ENCODE results near the gene OMP.
"Not testable (repeated sequence)": the region's sequence is repeated elsewhere in the genome, so short reads cannot be mapped to it uniquely, and the experiment has no call there.

The OMP gene, protein sequence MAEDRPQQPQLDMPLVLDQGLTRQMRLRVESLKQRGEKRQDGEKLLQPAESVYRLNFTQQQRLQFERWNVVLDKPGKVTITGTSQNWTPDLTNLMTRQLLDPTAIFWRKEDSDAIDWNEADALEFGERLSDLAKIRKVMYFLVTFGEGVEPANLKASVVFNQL

GRCh38 chr11:77102246-77103210 lies at the start of gene OMP:
TSS of gene OMP (plus strand) at chr11:77102840. CDS start at chr11:77102840, 0 bp downstream.
- in situ Hi-C loops (cut with HindIII; ENCODE audit: low sequenced_read_pairs) = no loop called here

DNA sequence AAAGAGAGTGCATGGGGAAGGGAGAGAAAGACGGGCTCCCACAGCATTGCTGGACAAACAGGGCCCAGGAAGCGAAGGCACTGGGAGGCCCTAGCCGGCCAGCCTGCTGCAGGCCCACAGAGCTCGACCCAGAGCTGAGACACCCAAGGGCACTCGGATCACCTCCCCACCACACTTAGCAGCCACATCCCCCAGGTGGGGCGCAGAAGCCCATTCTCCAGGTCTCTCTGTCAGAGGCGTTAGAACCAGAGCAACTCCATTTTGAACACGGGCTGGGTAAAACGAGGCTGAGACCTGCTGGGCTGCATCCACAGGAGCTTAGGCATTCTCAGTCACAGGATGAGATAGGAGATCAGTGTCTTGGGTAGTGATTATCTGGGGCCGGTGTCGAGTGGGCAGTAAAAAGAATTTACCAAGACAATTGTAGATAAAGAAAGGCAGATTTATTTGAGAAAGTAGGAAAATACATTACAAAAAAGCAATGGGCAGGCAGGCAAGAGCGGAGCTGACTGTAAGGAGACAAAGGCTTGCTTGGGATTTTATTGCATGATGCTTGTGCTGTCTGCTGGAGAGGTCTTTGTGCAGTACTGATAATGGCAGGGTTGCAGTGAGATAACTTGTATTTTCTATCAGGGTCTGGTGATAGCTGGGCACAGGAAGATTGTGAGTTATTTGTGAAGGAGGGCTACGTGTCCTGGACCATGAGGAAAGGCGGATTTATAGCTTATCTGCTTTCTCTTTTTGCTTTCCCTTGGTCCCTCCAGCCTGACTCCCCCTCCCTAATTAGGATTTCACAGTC lies 49.2 kb upstream of the OMP start:
- in situ Hi-C loops (cut with HindIII; ENCODE audit: low sequenced_read_pairs) = no loop called here

DNA sequence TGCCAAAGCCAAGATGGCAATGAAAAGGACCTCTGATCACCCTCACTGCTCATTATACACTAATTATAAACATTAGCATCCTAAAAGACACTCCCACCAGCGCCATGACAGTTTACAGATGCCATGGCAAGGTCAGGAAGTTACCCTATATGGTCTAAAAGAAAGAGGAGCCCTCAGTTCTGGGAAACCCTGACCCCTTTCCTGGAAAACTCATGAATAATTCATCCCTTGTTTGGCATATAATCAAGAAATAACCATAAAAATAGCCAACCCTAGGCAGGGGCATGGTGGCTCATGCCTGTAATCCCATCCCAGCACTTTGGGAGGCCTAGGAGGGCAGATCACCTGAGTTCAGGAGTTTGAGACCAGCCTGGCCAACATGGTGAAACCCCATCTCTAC lies 48.6 kb upstream of the OMP start:
- in situ Hi-C loops (cut with HindIII; ENCODE audit: low sequenced_read_pairs) = no loop called here

- in situ Hi-C loops (cut with HindIII; ENCODE audit: low sequenced_read_pairs) = no loop called here
Measured at GRCh38 chr11:77055101-77055561, 47.5 kb upstream of the OMP start.

GRCh38 chr11:77055913-77056312 lies 46.7 kb upstream of the OMP start:
- in situ Hi-C loops (cut with HindIII; ENCODE audit: low sequenced_read_pairs) = no loop called here

- in situ Hi-C loops (cut with HindIII; ENCODE audit: low sequenced_read_pairs) = no loop called here
Measured at GRCh38 chr11:77056814-77057402, 45.7 kb upstream of the OMP start.

GRCh38 chr11:77057938-77058474 lies 44.6 kb upstream of the OMP start:
- in situ Hi-C loops (cut with HindIII; ENCODE audit: low sequenced_read_pairs) = no loop called here

GRCh38 chr11:77058900-77059299 lies 43.7 kb upstream of the OMP start:
- in situ Hi-C loops (cut with HindIII; ENCODE audit: low sequenced_read_pairs) = no loop called here

- in situ Hi-C loops (cut with HindIII; ENCODE audit: low sequenced_read_pairs) = no loop called here
Measured at GRCh38 chr11:77059806-77060205, 42.8 kb upstream of the OMP start.

- in situ Hi-C loops (cut with HindIII; ENCODE audit: low sequenced_read_pairs) = no loop called here
Measured at GRCh38 chr11:77060234-77060633, 42.4 kb upstream of the OMP start.

GRCh38 chr11:77061258-77061657 lies 41.4 kb upstream of the OMP start:
- in situ Hi-C loops (cut with HindIII; ENCODE audit: low sequenced_read_pairs) = not testable (repeated sequence)

- in situ Hi-C loops (cut with HindIII; ENCODE audit: low sequenced_read_pairs) = no loop called here
Measured at GRCh38 chr11:77062924-77063323, 39.7 kb upstream of the OMP start.

GRCh38 chr11:77063407-77063806 lies 39.2 kb upstream of the OMP start:
- in situ Hi-C loops (cut with HindIII; ENCODE audit: low sequenced_read_pairs) = no loop called here

DNA sequence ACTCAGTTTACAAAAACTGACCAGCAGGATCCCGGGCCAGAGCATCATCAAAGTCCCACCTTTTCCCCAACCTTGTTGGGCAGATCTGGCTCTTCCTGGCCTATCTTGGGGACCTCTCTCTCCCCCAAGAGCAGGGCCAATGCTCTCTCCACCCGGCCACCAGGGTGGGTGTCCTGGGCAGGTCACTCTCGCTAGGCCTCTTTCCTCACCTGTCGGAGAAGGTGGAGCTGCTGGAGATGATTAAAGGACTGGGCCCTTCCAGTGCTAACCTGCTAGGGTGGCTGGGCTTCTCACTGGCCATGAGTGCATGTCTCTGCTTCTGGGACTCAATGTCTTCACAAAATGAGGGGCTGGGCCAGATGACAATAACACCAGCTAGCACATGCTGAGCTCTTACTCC lies 38.8 kb upstream of the OMP start:
- in situ Hi-C loops (cut with HindIII; ENCODE audit: low sequenced_read_pairs) = no loop called here

DNA sequence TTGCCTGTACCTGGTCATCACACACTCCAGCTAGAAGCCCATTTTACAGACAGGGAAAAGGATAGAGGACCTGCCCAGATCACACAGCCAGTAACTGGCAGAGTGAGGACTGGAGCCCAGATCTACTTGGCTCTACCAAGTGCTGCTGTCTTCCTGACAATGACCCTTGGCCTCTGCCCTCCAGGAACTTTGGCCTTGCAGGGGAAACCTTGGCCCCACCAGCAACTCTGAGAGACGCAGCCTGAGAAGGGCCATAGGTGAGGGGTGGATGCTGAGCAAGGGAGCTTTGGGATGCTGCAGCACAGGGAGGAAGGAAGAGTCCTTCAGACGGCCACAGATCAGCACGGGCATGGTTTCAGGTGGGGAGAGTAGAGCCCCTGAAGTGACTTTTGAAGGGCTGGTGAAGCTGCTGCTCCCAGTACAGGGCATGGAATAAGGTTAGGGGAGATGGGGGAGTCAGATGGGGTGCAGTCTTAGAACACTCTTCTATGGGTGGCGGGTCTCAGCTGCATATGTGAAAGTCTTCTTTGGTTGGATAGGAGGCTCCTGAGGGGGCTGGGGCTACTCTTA lies 37.9 kb upstream of the OMP start:
- in situ Hi-C loops (cut with HindIII; ENCODE audit: low sequenced_read_pairs) = no loop called here

- in situ Hi-C loops (cut with HindIII; ENCODE audit: low sequenced_read_pairs) = no loop called here
Measured at GRCh38 chr11:77065878-77066228, 36.8 kb upstream of the OMP start.

- in situ Hi-C loops (cut with HindIII; ENCODE audit: low sequenced_read_pairs) = no loop called here
Measured at GRCh38 chr11:77066229-77067042, 36.2 kb upstream of the OMP start, which contains the start of gene CAPN5. TSS of gene CAPN5 (plus strand) at chr11:77066971. CDS start at chr11:77084887, 17,916 bp downstream.

GRCh38 chr11:77067861-77068443 lies 34.7 kb upstream of the OMP start:
- in situ Hi-C loops (cut with HindIII; ENCODE audit: low sequenced_read_pairs) = no loop called here

Measured in DLD1 (cell line).